Measurements from ENCODE around the gene EVX1. TPM values are rescaled to one million over a fixed set of nuclear protein-coding genes. Genes with fewer than 3 reads are reported as not detected.

Gene EVX1
- total RNA-seq, 1 experiment from 2014 or later, result not detected

DNA sequence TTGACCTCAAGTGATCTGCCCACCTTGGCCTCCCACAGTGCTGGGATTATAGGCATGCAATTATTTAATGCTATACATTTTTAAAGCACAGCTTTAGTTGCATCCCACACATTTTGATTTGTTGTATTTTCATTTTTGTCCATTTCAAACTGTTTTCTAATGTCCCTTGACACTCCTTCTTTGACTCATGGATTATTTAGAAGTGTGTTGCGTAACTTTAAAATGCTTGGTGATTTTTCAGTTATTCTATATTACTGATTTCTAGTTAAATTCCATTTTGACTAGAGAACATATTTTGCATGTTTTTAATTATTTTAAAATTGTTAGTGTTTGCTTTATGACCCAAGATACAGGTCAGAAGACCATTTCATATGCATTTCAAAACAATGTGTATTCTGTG is 28.8 kb downstream of the EVX1 start:
- H4K20me1 ChIP-seq (ENCODE audit: insufficient read depth, low read depth, low read length), result no peaks in the 10 kb centered on the region
- H3K27me3 ChIP-seq (ENCODE audit: low read length), result no peaks in the 10 kb centered on the region; the same call in 1 of the 2 replicates
- H3K4me1 ChIP-seq (ENCODE audit: low read length), result no peaks in the 10 kb centered on the region
- no peak overlapping the region for H3K4me2 ChIP-seq (ENCODE audit: low read depth, low read length, poor library complexity, severe bottlenecking)
- no peaks in the 10 kb centered on the region for H3K9me2 ChIP-seq (replicated peaks; ENCODE audit: insufficient read depth, low read length)
- no peaks in the 10 kb centered on the region for H3K36me3 ChIP-seq (ENCODE audit: insufficient read depth, low read length)
- H2AFZ ChIP-seq (ENCODE audit: low read length), result no peak overlapping the region
- H3K9ac ChIP-seq (ENCODE audit: low read length), result no peak overlapping the region
- no peak for DNase-seq
- H3K9me3 ChIP-seq (ENCODE audit: low read length), result peaks cover 4% of the 10 kb centered on the region
- no peaks in the 10 kb centered on the region for H3K79me2 ChIP-seq (ENCODE audit: low read length)
- H3K4me3 ChIP-seq (ENCODE audit: low read length), result no peak overlapping the region
- no peak overlapping the region for H3K27ac ChIP-seq (ENCODE audit: low read length)

DNA sequence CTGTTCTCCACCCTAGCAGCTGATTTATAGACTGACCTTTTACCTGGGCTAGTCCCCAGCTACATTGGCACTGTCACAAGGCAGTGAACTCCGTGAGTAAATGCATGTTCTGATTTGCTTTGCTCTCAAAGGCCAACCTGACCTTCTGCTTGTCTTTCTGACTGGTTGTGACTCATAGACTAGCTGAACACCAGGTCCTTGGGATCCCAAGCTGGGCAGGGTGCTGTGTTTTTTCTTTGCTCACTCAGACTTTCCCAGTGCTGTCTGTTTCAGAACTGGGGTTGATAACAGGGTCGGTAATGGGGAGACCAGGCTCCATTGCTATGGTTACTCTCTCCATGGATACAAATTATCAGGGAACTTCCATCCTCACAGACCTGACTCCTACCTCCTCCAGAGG is 35.0 kb downstream of the EVX1 start:
- H3K9me2 ChIP-seq (replicated peaks; ENCODE audit: insufficient read depth, low read length), result no peaks in the 10 kb centered on the region
- no peaks in the 10 kb centered on the region; the same call in 1 of the 2 replicates for H3K27me3 ChIP-seq (ENCODE audit: low read length)
- no peaks in the 10 kb centered on the region for H4K20me1 ChIP-seq (ENCODE audit: insufficient read depth, low read depth, low read length)
- no peaks in the 10 kb centered on the region for H3K36me3 ChIP-seq (ENCODE audit: insufficient read depth, low read length)
- no peak overlapping the region for H2AFZ ChIP-seq (ENCODE audit: low read length)
- H3K4me3 ChIP-seq (ENCODE audit: low read length), result no peak overlapping the region
- H3K9me3 ChIP-seq (ENCODE audit: low read length), result no peaks in the 10 kb centered on the region; the same call in 1 of the 2 replicates
- no peak overlapping the region for H3K9ac ChIP-seq (ENCODE audit: low read length)
- no peak overlapping the region for H3K27ac ChIP-seq (ENCODE audit: low read length)
- no peak overlapping the region for H3K4me2 ChIP-seq (ENCODE audit: low read depth, low read length, poor library complexity, severe bottlenecking)
- DNase-seq, result no peak
- no peaks in the 10 kb centered on the region for H3K4me1 ChIP-seq (ENCODE audit: low read length)
- no peaks in the 10 kb centered on the region for H3K79me2 ChIP-seq (ENCODE audit: low read length)

DNA sequence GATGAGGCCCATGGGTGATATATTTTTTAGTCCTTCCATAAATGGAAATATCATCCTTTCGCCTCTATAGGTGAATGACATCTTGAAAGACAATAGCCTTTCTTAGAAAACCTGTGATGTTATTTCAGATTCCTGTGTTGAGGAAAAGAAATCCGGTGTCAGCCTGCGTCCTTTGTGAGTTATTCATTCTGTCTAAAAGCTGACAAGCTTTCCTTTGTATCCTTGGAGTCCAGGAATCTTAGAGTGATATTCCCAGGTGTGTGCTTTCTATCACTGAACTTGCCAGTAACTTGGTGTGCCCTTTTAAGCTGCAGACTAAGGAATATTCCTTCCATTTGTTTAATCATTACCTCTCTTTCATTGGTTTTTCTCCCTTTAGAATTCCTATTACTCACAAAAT is 41.0 kb downstream of the EVX1 start:
- Histone ChIP-seq H3K27me3 (ENCODE audit: low read length) (no peaks in the 10 kb centered on the region), H3K4me3 (ENCODE audit: low read length) (no peak overlapping the region), H3K9me2 (replicated peaks; ENCODE audit: insufficient read depth, low read length) (no peaks in the 10 kb centered on the region), H2AFZ (ENCODE audit: low read length) (no peak overlapping the region), H3K36me3 (ENCODE audit: insufficient read depth, low read length) (no peaks in the 10 kb centered on the region), H3K9ac (ENCODE audit: low read length) (no peak overlapping the region), H3K27ac (ENCODE audit: low read length) (no peak overlapping the region), H3K4me2 (ENCODE audit: low read depth, low read length, poor library complexity, severe bottlenecking) (no peak overlapping the region), H3K4me1 (ENCODE audit: low read length) (no peaks in the 10 kb centered on the region), H3K9me3 (ENCODE audit: low read length) (no peaks in the 10 kb centered on the region), H3K79me2 (ENCODE audit: low read length) (no peaks in the 10 kb centered on the region), H4K20me1 (ENCODE audit: insufficient read depth, low read depth, low read length) (no peaks in the 10 kb centered on the region)
- DNase-seq, result no peak

DNA sequence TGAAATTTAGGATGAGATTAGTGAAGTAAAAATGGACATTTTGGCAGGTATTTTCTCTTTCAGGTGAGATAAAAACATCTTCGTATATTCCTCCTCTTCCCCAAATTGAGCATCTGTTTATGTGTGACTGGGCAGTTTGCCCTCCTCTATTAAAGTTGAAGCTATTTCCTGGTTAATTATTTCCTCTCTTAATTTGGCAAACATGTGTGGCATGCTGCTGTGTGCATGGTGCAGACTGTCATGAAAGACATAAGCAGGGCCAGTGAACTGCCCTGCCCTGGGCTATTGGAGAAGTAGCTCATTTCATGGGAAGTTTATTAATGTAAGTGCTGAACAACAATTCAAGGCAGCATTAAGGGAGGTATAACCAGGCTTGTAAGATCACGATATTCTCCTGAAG is 52.6 kb downstream of the EVX1 start:
- no peaks in the 10 kb centered on the region for H3K4me1 ChIP-seq (ENCODE audit: low read length)
- H3K27ac ChIP-seq (ENCODE audit: low read length), result no peak overlapping the region
- H2AFZ ChIP-seq (ENCODE audit: low read length), result no peak overlapping the region
- H3K36me3 ChIP-seq (ENCODE audit: insufficient read depth, low read length), result no peaks in the 10 kb centered on the region
- no peaks in the 10 kb centered on the region for H3K9me2 ChIP-seq (replicated peaks; ENCODE audit: insufficient read depth, low read length)
- no peaks in the 10 kb centered on the region for H3K79me2 ChIP-seq (ENCODE audit: low read length)
- H3K27me3 ChIP-seq (ENCODE audit: low read length), result no peaks in the 10 kb centered on the region
- H3K4me3 ChIP-seq (ENCODE audit: low read length), result no peak overlapping the region
- no peaks in the 10 kb centered on the region for H3K9me3 ChIP-seq (ENCODE audit: low read length)
- no peak overlapping the region for H3K9ac ChIP-seq (ENCODE audit: low read length)
- DNase-seq, result peak; percentile 33
- H3K4me2 ChIP-seq (ENCODE audit: low read depth, low read length, poor library complexity, severe bottlenecking), result no peak overlapping the region
- no peaks in the 10 kb centered on the region for H4K20me1 ChIP-seq (ENCODE audit: insufficient read depth, low read depth, low read length)

DNA sequence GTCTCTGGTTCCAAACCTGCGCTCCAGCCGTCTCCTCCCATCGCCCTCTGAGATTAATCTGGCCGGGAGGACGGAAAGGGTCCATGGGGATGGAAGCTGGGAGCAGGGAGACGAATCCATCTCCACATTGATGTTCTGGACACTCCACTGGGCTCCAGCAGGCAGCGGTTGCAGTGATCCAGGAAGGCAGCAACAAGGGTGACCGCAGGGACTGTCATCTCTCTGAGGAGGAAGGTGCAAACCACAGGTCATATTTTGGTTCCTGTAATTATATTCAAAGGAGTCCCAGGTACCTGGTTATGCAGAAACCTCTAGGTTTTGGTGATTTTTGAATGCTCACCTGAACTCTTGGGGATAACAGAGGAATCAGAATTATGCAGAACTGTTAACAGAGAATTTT is 54.8 kb downstream of the EVX1 start:
- Histone ChIP-seq H3K4me1 (ENCODE audit: low read length) (no peaks in the 10 kb centered on the region), H3K79me2 (ENCODE audit: low read length) (no peaks in the 10 kb centered on the region), H3K9me2 (replicated peaks; ENCODE audit: insufficient read depth, low read length) (no peaks in the 10 kb centered on the region), H2AFZ (ENCODE audit: low read length) (no peak overlapping the region), H3K27me3 (ENCODE audit: low read length) (no peaks in the 10 kb centered on the region), H4K20me1 (ENCODE audit: insufficient read depth, low read depth, low read length) (no peaks in the 10 kb centered on the region), H3K9me3 (ENCODE audit: low read length) (no peaks in the 10 kb centered on the region), H3K36me3 (ENCODE audit: insufficient read depth, low read length) (no peaks in the 10 kb centered on the region), H3K27ac (ENCODE audit: low read length) (no peak overlapping the region), H3K9ac (ENCODE audit: low read length) (no peak overlapping the region), H3K4me3 (ENCODE audit: low read length) (no peak overlapping the region), H3K4me2 (ENCODE audit: low read depth, low read length, poor library complexity, severe bottlenecking) (no peak overlapping the region)
- no peak for DNase-seq

Other genes starting within 250 kb of the EVX1 start
- gene HOXA1, start 146.8 kb upstream of the EVX1 start, total RNA-seq (2014; rRNA removed; shearing (Covaris generic); ENCODE audit: low replicate concordance), result 4.1 and 4.4 TPM in 2 replicates
- 0.41 and 0.47 TPM in 2 replicates for gene HOXA2, start 140.1 kb upstream of the EVX1 start, total RNA-seq (2014; rRNA removed; shearing (Covaris generic); ENCODE audit: low replicate concordance)
- 0.79 TPM in 1 of 2 replicates, not detected in the other for gene HOXA4, start 112.0 kb upstream of the EVX1 start, total RNA-seq (2014; rRNA removed; shearing (Covaris generic); ENCODE audit: low replicate concordance)
- gene HOXA5, start 99.1 kb upstream of the EVX1 start, total RNA-seq (2014; rRNA removed; shearing (Covaris generic); ENCODE audit: low replicate concordance), result 3.6 and 4.1 TPM in 2 replicates
- gene HOXA6, start 95.0 kb upstream of the EVX1 start, total RNA-seq (2014; rRNA removed; shearing (Covaris generic); ENCODE audit: low replicate concordance), result 3.4 and 8.4 TPM in 2 replicates
- 1.3 TPM in 2 replicates for gene HOXA3, start 90.2 kb upstream of the EVX1 start, total RNA-seq (2014; rRNA removed; shearing (Covaris generic); ENCODE audit: low replicate concordance)
- 7.5 and 10.2 TPM in 2 replicates for gene HOXA7, start 86.1 kb upstream of the EVX1 start, total RNA-seq (2014; rRNA removed; shearing (Covaris generic); ENCODE audit: low replicate concordance)
- not detected in 2 replicates for gene HOXA9, start 77.3 kb upstream of the EVX1 start, total RNA-seq (2014; rRNA removed; shearing (Covaris generic); ENCODE audit: low replicate concordance)
- gene HOXA10, start 68.5 kb upstream of the EVX1 start, total RNA-seq (2014; rRNA removed; shearing (Covaris generic); ENCODE audit: low replicate concordance), result not detected in 2 replicates
- not detected in 2 replicates for gene HOXA11, start 57.6 kb upstream of the EVX1 start, total RNA-seq (2014; rRNA removed; shearing (Covaris generic); ENCODE audit: low replicate concordance)
- 0.07 TPM in 1 of 2 replicates, not detected in the other for gene HOXA13, start 42.7 kb upstream of the EVX1 start, total RNA-seq (2014; rRNA removed; shearing (Covaris generic); ENCODE audit: low replicate concordance)